ENCODE measurements around the gene BANK1. TPM values are rescaled to one million over a fixed set of nuclear protein-coding genes. Genes with fewer than 3 reads are reported as not detected.
A peak's percentile ranks its signal among the peaks of the same experiment; 100 is the strongest.

The BANK1 gene
- total RNA-seq, 1 experiment from 2014 or later = 1.1 TPM

- no peaks in the 10 kb centered on the region for H3K36me3 Mint-ChIP-seq (ENCODE audit: insufficient read depth in 1 of 3, low read depth in 3 of 3)
- H3K4me1 Mint-ChIP-seq = peaks cover 4 to 7% of the 10 kb centered on the region in 2 experiments
- DNase-seq = no peak
Measured at GRCh38 chr4:101871962-101872676, 81.6 kb downstream of the BANK1 start.

More at GRCh38 chr4:101871962-101872676, 81.6 kb downstream of the BANK1 start:
- Histone ChIP-seq H2BK15ac (ENCODE audit: low read depth, low read length) (no peak overlapping the region), H3K18ac (ENCODE audit: insufficient read length, low read depth, low read length) (no peak overlapping the region), H2BK5ac (ENCODE audit: insufficient read length, low read length) (no peak overlapping the region), H3K9ac (ENCODE audit: extremely low read depth, insufficient read length, low read length) (no peak overlapping the region), H3K23ac (ENCODE audit: insufficient read length, low read depth, low read length) (no peak overlapping the region), H4K91ac (ENCODE audit: insufficient read length, low read depth, low read length) (no peak overlapping the region), H3K4me1 (ENCODE audit: insufficient read depth, low read length) (no peaks in the 10 kb centered on the region), H3K4me2 (ENCODE audit: insufficient read depth, insufficient read length, low read length) (no peak overlapping the region), H3K27ac (ENCODE audit: insufficient read length, low read depth, low read length) (no peak overlapping the region), H2AK5ac (ENCODE audit: insufficient read length, low read length) (no peak overlapping the region), H3K27me3 (ENCODE audit: insufficient read depth, low read length) (no peaks in the 10 kb centered on the region), H3T11ph (ENCODE audit: low read length) (no peak overlapping the region), H3K79me2 (ENCODE audit: insufficient read depth, low read length) (no peaks in the 10 kb centered on the region), H2BK12ac (ENCODE audit: insufficient read length, low read depth, low read length) (no peak overlapping the region), H3K23me2 (ENCODE audit: insufficient read length, low read depth, low read length, poor library complexity, severe bottlenecking) (no peaks in the 10 kb centered on the region), H3K14ac (ENCODE audit: insufficient read depth, low read length) (no peak overlapping the region), H4K20me1 (ENCODE audit: control insufficient read depth, insufficient read depth, insufficient read length) (no peaks in the 10 kb centered on the region), H3K56ac (ENCODE audit: insufficient read length, low read depth, low read length) (no peak overlapping the region), H2AFZ (ENCODE audit: low read length) (no peak overlapping the region), H4K8ac (replicated peaks; ENCODE audit: insufficient read length, low read depth, low read length) (no peak overlapping the region), H2BK20ac (ENCODE audit: low read depth, low read length, poor library complexity, severe bottlenecking) (no peak overlapping the region), H2BK120ac (ENCODE audit: low read depth, low read length, poor library complexity, severe bottlenecking) (no peak overlapping the region), H4K5ac (ENCODE audit: insufficient read length, low read depth, low read length) (no peak overlapping the region), H3K4ac (ENCODE audit: low read depth, low read length) (no peak overlapping the region), H3K9me3 (ENCODE audit: control insufficient read depth, low read depth, low read length) (no peaks in the 10 kb centered on the region), H3K79me1 (ENCODE audit: insufficient read depth, low read depth, low read length, poor library complexity, severe bottlenecking) (no peaks in the 10 kb centered on the region)
- no peaks in the 10 kb centered on the region for H3K9me3 Mint-ChIP-seq
- WGBS (ENCODE audit: extremely low coverage, insufficient read length, low lambda C conversion rate) = no CpG with 5 or more reads among the region's 2 CpGs
- no peaks in the 10 kb centered on the region for H3K27me3 Mint-ChIP-seq (ENCODE audit: low read depth)
- H3K27ac Mint-ChIP-seq = peak overlapping the region in 1 of 3 experiments; percentile 50; a peak in 3 of 7 replicates
- no peak for TF ChIP-seq CTCF (conservative IDR thresholded peaks at IDR 0.05)
- H3K4me3 Mint-ChIP-seq = no peak overlapping the region

Data from H9 (cell line).